Fibroblast of lung (primary cell): ENCODE results near the gene ADGRV1. TPM values are rescaled to one million over a fixed set of nuclear protein-coding genes. Genes with fewer than 3 reads are reported as not detected.

Source experiments
- DNase-seq, 2 donors: peaks; one replicate each; pipeline versions ENCODE4 v3.0.0 to v3.0.0-alpha.2; 2010; ENCODE audit warnings: low read depth in 2 of 2
- H2AFZ ChIP-seq: 2 replicates; pipeline ENCODE4 v1.5.1; 2012; ENCODE audit warnings: low read length, control low read depth, inconsistent platforms
- H3K27ac ChIP-seq: 2 replicates; pipeline ENCODE4 v1.5.1; 2011; ENCODE audit warnings: low read length, control low read depth; ENCODE audit not compliant: insufficient read depth
- H3K27me3 ChIP-seq: 2 replicates; pipeline ENCODE4 v1.5.1; 2011; ENCODE audit warnings: mild to moderate bottlenecking, low read length; ENCODE audit not compliant: control insufficient read depth, insufficient read depth
- H3K36me3 ChIP-seq: 2 replicates; pipeline ENCODE4 v1.5.1; 2011; ENCODE audit warnings: low read length; ENCODE audit not compliant: control insufficient read depth, insufficient read depth
- H3K4me1 ChIP-seq: 2 replicates; pipeline ENCODE4 v1.5.1; 2011; ENCODE audit warnings: low read length; ENCODE audit not compliant: control insufficient read depth, insufficient read depth; ENCODE audit errors: extremely low read depth
- H3K4me2 ChIP-seq: 2 replicates; pipeline ENCODE4 v1.5.1; 2011; ENCODE audit warnings: low read length, control low read depth; ENCODE audit not compliant: insufficient read depth; ENCODE audit errors: extremely low read depth
- H3K4me3 ChIP-seq, 4 experiments: fragments of 200-600 bp in 1 of 4; sonication (generic) in 1 of 4; replicated peaks in 1 of 4; 2 replicates each; pipeline ENCODE4 v1.5.1; 2011 to 2016; ENCODE audit warnings: low read length in 4 of 4, low read depth in 3 of 4, mild to moderate bottlenecking in 3 of 4, control low read depth in 2 of 4, inconsistent platforms in 1 of 4, mixed read lengths in 1 of 4; ENCODE audit not compliant: insufficient read depth in 1 of 4; ENCODE audit errors: control extremely low read depth in 1 of 4
- H3K79me2 ChIP-seq: 2 replicates; pipeline ENCODE4 v1.5.1; 2012; ENCODE audit warnings: mild to moderate bottlenecking, low read length, inconsistent platforms; ENCODE audit not compliant: control insufficient read depth, insufficient read depth
- H3K9ac ChIP-seq: 2 replicates; pipeline ENCODE4 v1.5.1; 2011; ENCODE audit warnings: mild to moderate bottlenecking, low read length, control low read depth; ENCODE audit not compliant: insufficient read depth
- H3K9me3 ChIP-seq: 2 replicates; pipeline ENCODE4 v1.5.1; 2012; ENCODE audit warnings: low read depth, low read length; ENCODE audit not compliant: control insufficient read depth, insufficient read depth
- H4K20me1 ChIP-seq: 2 replicates; pipeline ENCODE4 v1.5.1; 2011; ENCODE audit warnings: low read length; ENCODE audit not compliant: control insufficient read depth, insufficient read depth; ENCODE audit errors: extremely low read depth
- EZH2 ChIP-seq: IDR thresholded peaks from 2 replicates; pipeline ENCODE4 v1.5.1; 2012; ENCODE audit warnings: low read length, control low read depth, mild to moderate bottlenecking; ENCODE audit errors: missing control alignments
- polyA plus RNA-seq, 2 donors: library from polyadenylated mRNA; depleted of rRNA in 1 of 2; stranded (reverse) in 1 of 2; unstranded in 1 of 2; fragments of >200 nt; gene quantifications; 2 replicates each; pipeline ENCODE4 v1.2.1, GENCODE V29; 2011 to 2012; ENCODE audit warnings: missing spikeins in 1 of 2
- total RNA-seq: library from RNA; depleted of rRNA; stranded (reverse); fragments of >200 nt; gene quantifications from 2 replicates; pipeline ENCODE4 v1.2.1, GENCODE V29; 2014
- TF ChIP-seq, protein P1 (sequence below), 2 donors: IDR thresholded peaks in 1 of 2; conservative IDR thresholded peaks in 1 of 2; 1 replicate in 1 of 2; 2 replicates in 1 of 2; pipeline ENCODE4 v1.5.1; 2011 to 2012; ENCODE audit warnings: low read length in 2 of 2, control low read depth in 1 of 2, inconsistent platforms in 1 of 2, low read depth in 1 of 2, mild to moderate bottlenecking in 1 of 2

Gene ADGRV1
- total and polyA plus RNA-seq, 2 donors (not counting 1 experiment from before 2014, with no cell fraction given), result 0.15 to 0.17 TPM

DNA sequence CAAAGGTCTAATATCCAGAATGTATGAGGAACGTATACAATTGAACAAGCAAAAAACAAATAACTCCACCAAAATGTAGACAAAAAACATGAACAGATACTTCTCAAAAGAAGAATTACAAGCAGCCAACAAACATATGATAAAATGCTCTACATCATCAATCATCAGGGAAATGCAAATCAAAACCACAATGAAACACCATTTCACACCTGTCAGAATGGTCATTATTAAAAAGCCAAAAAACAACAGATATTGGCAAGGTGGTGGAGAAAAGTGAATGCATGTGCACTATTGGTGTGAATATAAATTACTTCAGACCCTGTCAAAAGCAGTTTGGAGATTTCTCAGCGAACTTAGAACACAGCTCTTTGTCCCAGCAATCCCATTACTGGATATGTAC, 510.8 kb downstream of the ADGRV1 start:
- no peak overlapping the region for H3K4me3 ChIP-seq
- TF ChIP-seq EZH2, result no peak
- TF ChIP-seq, protein P1, sequence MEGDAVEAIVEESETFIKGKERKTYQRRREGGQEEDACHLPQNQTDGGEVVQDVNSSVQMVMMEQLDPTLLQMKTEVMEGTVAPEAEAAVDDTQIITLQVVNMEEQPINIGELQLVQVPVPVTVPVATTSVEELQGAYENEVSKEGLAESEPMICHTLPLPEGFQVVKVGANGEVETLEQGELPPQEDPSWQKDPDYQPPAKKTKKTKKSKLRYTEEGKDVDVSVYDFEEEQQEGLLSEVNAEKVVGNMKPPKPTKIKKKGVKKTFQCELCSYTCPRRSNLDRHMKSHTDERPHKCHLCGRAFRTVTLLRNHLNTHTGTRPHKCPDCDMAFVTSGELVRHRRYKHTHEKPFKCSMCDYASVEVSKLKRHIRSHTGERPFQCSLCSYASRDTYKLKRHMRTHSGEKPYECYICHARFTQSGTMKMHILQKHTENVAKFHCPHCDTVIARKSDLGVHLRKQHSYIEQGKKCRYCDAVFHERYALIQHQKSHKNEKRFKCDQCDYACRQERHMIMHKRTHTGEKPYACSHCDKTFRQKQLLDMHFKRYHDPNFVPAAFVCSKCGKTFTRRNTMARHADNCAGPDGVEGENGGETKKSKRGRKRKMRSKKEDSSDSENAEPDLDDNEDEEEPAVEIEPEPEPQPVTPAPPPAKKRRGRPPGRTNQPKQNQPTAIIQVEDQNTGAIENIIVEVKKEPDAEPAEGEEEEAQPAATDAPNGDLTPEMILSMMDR (conservative IDR thresholded peaks at IDR 0.05 in 1 of 2, IDR thresholded peaks at IDR 0.05 in 1 of 2; ENCODE audit: low read depth in 1 of 2, low read length in 2 of 2), result no peak
- H3K27ac ChIP-seq, result no peak overlapping the region
- no peak overlapping the region for H3K9ac ChIP-seq
- no peaks in the 10 kb centered on the region for H3K79me2 ChIP-seq
- no peak for DNase-seq
- H2AFZ ChIP-seq, result no peak overlapping the region
- H3K4me2 ChIP-seq, result no peak overlapping the region
- H3K9me3 ChIP-seq, result no peaks in the 10 kb centered on the region
- no peaks in the 10 kb centered on the region for H3K36me3 ChIP-seq
- no peaks in the 10 kb centered on the region for H3K4me1 ChIP-seq
- H3K27me3 ChIP-seq, result no peaks in the 10 kb centered on the region
- no peaks in the 10 kb centered on the region for H4K20me1 ChIP-seq

DNA sequence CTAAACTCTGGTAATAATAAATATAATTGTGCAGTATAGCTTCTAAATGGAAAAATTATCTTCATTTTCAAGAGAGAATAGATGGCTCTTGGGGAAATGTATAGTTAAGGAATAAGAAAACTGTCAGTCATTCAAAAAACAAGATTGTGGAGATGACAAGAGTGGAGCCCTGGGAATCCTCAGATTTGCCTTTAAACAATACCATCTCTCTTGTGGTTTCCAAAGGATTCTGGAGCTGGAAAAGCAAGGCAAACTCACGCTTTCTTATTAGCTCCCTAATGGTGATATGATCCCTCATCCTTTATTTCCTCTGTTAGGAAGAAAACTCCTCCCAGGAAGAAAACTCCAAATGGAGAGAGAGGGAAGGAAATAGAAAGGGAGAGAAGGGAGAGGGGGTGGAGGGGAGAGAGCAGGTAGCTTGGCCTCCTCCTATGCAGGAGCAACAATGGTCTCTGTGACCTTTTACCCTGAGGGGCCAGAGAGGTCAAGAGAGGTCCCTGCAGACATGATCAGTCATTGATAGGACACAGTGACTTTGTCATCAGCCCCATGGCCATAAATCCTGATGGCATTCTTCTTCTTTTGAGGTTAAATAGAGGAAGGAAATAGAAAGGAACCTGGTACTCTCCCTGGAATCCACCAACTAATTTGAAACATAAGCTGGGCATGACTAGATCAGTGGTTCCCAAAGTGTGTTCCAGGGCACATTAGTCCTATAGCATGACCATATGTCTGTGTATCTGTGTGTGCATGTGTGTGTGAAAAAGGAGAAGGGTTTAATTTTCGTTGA, 512.4 kb downstream of the ADGRV1 start:
- no peak overlapping the region for H3K27ac ChIP-seq
- H3K4me2 ChIP-seq, result no peak overlapping the region
- no peak for DNase-seq
- no peak overlapping the region for H3K9ac ChIP-seq
- H3K4me3 ChIP-seq, result no peak overlapping the region
- no peaks in the 10 kb centered on the region for H3K4me1 ChIP-seq
- no peaks in the 10 kb centered on the region for H3K9me3 ChIP-seq
- no peaks in the 10 kb centered on the region for H3K27me3 ChIP-seq
- no peaks in the 10 kb centered on the region for H4K20me1 ChIP-seq
- H3K36me3 ChIP-seq, result no peaks in the 10 kb centered on the region
- TF ChIP-seq EZH2, result no peak
- TF ChIP-seq, protein P1 (conservative IDR thresholded peaks at IDR 0.05 in 1 of 2, IDR thresholded peaks at IDR 0.05 in 1 of 2; ENCODE audit: low read depth in 1 of 2, low read length in 2 of 2), result no peak
- no peaks in the 10 kb centered on the region for H3K79me2 ChIP-seq
- H2AFZ ChIP-seq, result no peak overlapping the region

DNA sequence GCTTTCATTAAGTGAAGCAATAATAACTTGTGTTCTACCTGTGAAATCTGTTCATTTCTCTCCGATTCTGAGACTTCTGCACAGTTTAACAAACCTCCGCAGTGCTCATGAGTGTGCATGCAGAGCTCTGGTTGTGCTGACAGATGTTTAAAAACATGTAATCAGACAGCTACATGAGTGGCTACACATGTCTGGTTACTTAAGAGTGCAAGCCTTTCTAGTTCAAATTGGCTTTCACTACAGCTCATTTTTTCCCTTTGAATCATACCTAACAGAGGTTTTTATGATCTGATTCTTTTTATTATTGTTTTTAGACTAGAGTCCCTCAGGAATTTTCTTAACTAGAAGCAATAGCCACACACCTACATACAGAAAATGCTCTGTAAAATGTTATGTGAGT, 514.3 kb downstream of the ADGRV1 start:
- no peak for TF ChIP-seq EZH2
- TF ChIP-seq, protein P1 (conservative IDR thresholded peaks at IDR 0.05 in 1 of 2, IDR thresholded peaks at IDR 0.05 in 1 of 2; ENCODE audit: low read depth in 1 of 2, low read length in 2 of 2), result no peak
- no peaks in the 10 kb centered on the region for H3K79me2 ChIP-seq
- H3K9ac ChIP-seq, result no peak overlapping the region
- no peaks in the 10 kb centered on the region for H3K36me3 ChIP-seq
- H2AFZ ChIP-seq, result no peak overlapping the region
- H3K27me3 ChIP-seq, result no peaks in the 10 kb centered on the region
- peak; percentile 85 for DNase-seq
- no peak overlapping the region for H3K4me2 ChIP-seq
- H3K4me3 ChIP-seq, result no peak overlapping the region
- no peaks in the 10 kb centered on the region for H3K9me3 ChIP-seq
- H3K27ac ChIP-seq, result no peak overlapping the region
- no peaks in the 10 kb centered on the region for H3K4me1 ChIP-seq
- H4K20me1 ChIP-seq, result no peaks in the 10 kb centered on the region
